GM12878 (cell line): ENCODE measurements around the gene SPATA6. TPM values are rescaled to one million over a fixed set of nuclear protein-coding genes. Genes with fewer than 3 reads are reported as not detected.

Source experiments
- ATAC-seq: fragments of 200-7000 bp; cut with Tn5 transposase; 3 replicates; pipeline ENCODE4 v1.9.1; 2020; ENCODE audit warnings: mild to moderate bottlenecking, moderate library complexity
- BruUV-seq: library from RNA; stranded (reverse); fragments of 400-500 nt; replicated peaks from 2 replicates; lab custom pipeline; 2021; lab: Mats Ljungman, UMichigan
- CTCF ChIA-PET: fragments of 300-600 bp; sonication (Branson Sonifier 250); formaldehyde crosslinking; extraction: SDS; loops from one replicate; lab custom pipeline; 2021; ENCODE audit warnings: inconsistent platforms; lab: Yijun Ruan, JAX
- POLR2A ChIA-PET: fragments of 350-600 bp; formaldehyde crosslinking; extraction: SDS; loops from one replicate; lab custom pipeline; 2021; ENCODE audit warnings: inconsistent platforms; lab: Charles Lee
- RAD21 ChIA-PET: fragments of 300-600 bp; sonication (Branson Sonifier 250); formaldehyde crosslinking; loops from one replicate; lab custom pipeline; 2023; ENCODE audit warnings: antibody characterized with exemption; ENCODE audit not compliant: unreplicated experiment; lab: Charles Lee
- SMC1A ChIA-PET: fragments of 300-600 bp; sonication (Branson Sonifier 250); formaldehyde crosslinking; loops from one replicate; lab custom pipeline; 2023; ENCODE audit not compliant: unreplicated experiment, uncharacterized antibody; lab: Charles Lee
- DNase-seq: peaks from one replicate; pipeline ENCODE4 v3.0.0-alpha.2; 2011; ENCODE audit warnings: low read depth, low spot score
- FAIRE-seq: peaks from 3 replicates; lab custom pipeline; 2011; peaks lifted over from hg19 to GRCh38; lab: Jason Lieb, UNC
- H2AFZ ChIP-seq: 2 replicates; pipeline ENCODE4 v1.6.0; 2011; ENCODE audit warnings: low read depth, low read length, control low read depth; ENCODE audit not compliant: control insufficient read depth
- H3K27ac ChIP-seq: 2 replicates; pipeline ENCODE4 v1.5.1; 2011; ENCODE audit warnings: control low read depth; ENCODE audit not compliant: control insufficient read depth, insufficient read depth
- H3K27me3 ChIP-seq, 2 experiments: replicated peaks in 1 of 2; 2 replicates each; pipeline versions ENCODE4 v1.6.0 to v1.6.1; 2011; ENCODE audit warnings: low read length in 1 of 2; ENCODE audit not compliant: control insufficient read depth in 2 of 2, insufficient read depth in 2 of 2
- H3K36me3 ChIP-seq, 2 experiments: 2 replicates each; pipeline ENCODE4 v1.5.1; 2011; ENCODE audit warnings: low read length in 1 of 2; ENCODE audit not compliant: control insufficient read depth in 2 of 2, insufficient read depth in 2 of 2
- H3K4me1 ChIP-seq: 2 replicates; pipeline ENCODE4 v1.6.1; 2011; ENCODE audit warnings: mild to moderate bottlenecking, low read length, moderate library complexity, mixed read lengths; ENCODE audit not compliant: control insufficient read depth, insufficient read depth
- H3K4me2 ChIP-seq: 2 replicates; pipeline ENCODE4 v1.6.0; 2011; ENCODE audit warnings: control low read depth; ENCODE audit not compliant: control insufficient read depth, insufficient read depth
- H3K4me3 ChIP-seq: fragments of 200-600 bp; sonication (generic); 2 replicates; pipeline ENCODE4 v1.5.1; 2016
- H3K79me2 ChIP-seq: 2 replicates; pipeline ENCODE4 v1.6.0; 2011; ENCODE audit warnings: low read length; ENCODE audit not compliant: control insufficient read depth, insufficient read depth
- H3K9ac ChIP-seq: 2 replicates; pipeline ENCODE4 v1.8.0; 2011; ENCODE audit warnings: low read length, control low read depth, mixed read lengths; ENCODE audit not compliant: control insufficient read depth, insufficient read depth
- H3K9me3 ChIP-seq: replicated peaks from 3 replicates; pipeline ENCODE4 v1.5.1; 2011; ENCODE audit warnings: mild to moderate bottlenecking, low read length; ENCODE audit not compliant: control insufficient read depth, insufficient read depth
- H4K20me1 ChIP-seq: 2 replicates; pipeline ENCODE4 v1.6.0; 2011; ENCODE audit not compliant: control insufficient read depth, insufficient read depth
- BRCA1 ChIP-seq: IDR thresholded peaks from 2 replicates; pipeline ENCODE4 v1.6.1; 2011; ENCODE audit warnings: low read depth, low read length, improper control_type of control experiment
- CBX5 ChIP-seq: sonication (generic); IDR thresholded peaks from 2 replicates; pipeline ENCODE4 v1.6.1; 2016; ENCODE audit warnings: low read depth, moderate library complexity, mild to moderate bottlenecking, inconsistent platforms
- IRF3 ChIP-seq: fragments of 450-650 bp; IDR thresholded peaks from 2 replicates; pipeline ENCODE4 v1.6.1; 2014; ENCODE audit warnings: mild to moderate bottlenecking
- MYB ChIP-seq: fragments of 150-350 bp; IDR thresholded peaks from 2 replicates; pipeline ENCODE4 v1.6.1; 2014; ENCODE audit warnings: mild to moderate bottlenecking, low read depth, low read length, borderline replicate concordance
- NR2C1 ChIP-seq: fragments of 450-650 bp; IDR thresholded peaks from 2 replicates; pipeline ENCODE4 v1.6.1; 2017; ENCODE audit warnings: antibody characterized with exemption, mild to moderate bottlenecking, moderate library complexity
- RB1 ChIP-seq: fragments of 450-650 bp; formaldehyde crosslinking; IDR thresholded peaks from 2 replicates; pipeline ENCODE4 v1.6.1; 2017; ENCODE audit warnings: mild to moderate bottlenecking, borderline replicate concordance
- SIX5 ChIP-seq: IDR thresholded peaks from 2 replicates; pipeline ENCODE4 v1.6.1; 2011; ENCODE audit warnings: mild to moderate bottlenecking, low read depth, low read length, moderate library complexity; ENCODE audit not compliant: severe bottlenecking
- ZBTB11 ChIP-seq: fragments of 450-650 bp; formaldehyde crosslinking; IDR thresholded peaks from 2 replicates; pipeline ENCODE4 v1.5.0; 2022; ENCODE audit warnings: mild to moderate bottlenecking, missing genetic modification characterization
- ZNF24 ChIP-seq: fragments of 450-650 bp; IDR thresholded peaks from 2 replicates; pipeline ENCODE4 v1.6.1; 2017; ENCODE audit warnings: antibody characterized with exemption, mild to moderate bottlenecking
- WGBS: methylation state at CpG from one replicate; pipeline ENCODE4 v1.1.6; 2016; ENCODE audit warnings: low lambda C conversion rate; ENCODE audit not compliant: insufficient replicate concordance, insufficient coverage; ENCODE audit errors: missing lambda C conversion rate; 5-methylcytosine and 5-hydroxymethylcytosine counted together
- in situ Hi-C: fragments of 300-500 bp; cut with MboI; formaldehyde crosslinking; loops from 9 replicates; pipeline ENCODE4 v1.14.3; 2018; ENCODE audit warnings: mixed read lengths
- intact Hi-C: fragments of 100-400 bp; cut with micrococcal nuclease; formaldehyde crosslinking; loops from one replicate; pipeline ENCODE4 v1.14.2; 2022; ENCODE audit not compliant: unreplicated experiment
- polyA plus RNA-seq, 11 experiments: library from polyadenylated mRNA; depleted of rRNA in 4 of 11; unstranded in 6 of 11; stranded (reverse) in 5 of 11; fragments of >200 nt; fragmentation: Nextera tagmentation in 4 of 11; fragmentation: Illumina TruSeq in 1 of 11; extraction: Ambion mirVana in 4 of 11; extraction: Trizol in 1 of 11; gene quantifications; 1 replicate in 1 of 11; 2 replicates in 10 of 11; pipeline versions ENCODE4 v1.2.1 to v1.2.3, GENCODE V29; 2011 to 2016; ENCODE audit warnings: inconsistent platforms in 2 of 11, missing spikeins in 2 of 11, low read depth in 1 of 11
- total RNA-seq, 4 experiments: library from RNA; depleted of rRNA in 3 of 4; stranded (reverse); fragments of >200 nt in 3 of 4; fragmentation: Illumina TruSeq in 1 of 4; extraction: Trizol in 1 of 4; gene quantifications; 2 replicates each; pipeline versions ENCODE4 v1.2.1 to v1.2.3, GENCODE V29; 2013 to 2021

Gene SPATA6
- total and polyA plus RNA-seq, 10 of the 15 experiments (the other 5 are each of a cell fraction or from before 2014, with no cell fraction given), result 0.29 TPM; not detected in 9

GRCh38 chr1:48263041-48263440 is 209.0 kb downstream of the SPATA6 start:
- Histone ChIP-seq H2AFZ (no peak overlapping the region), H3K9ac (no peak overlapping the region), H3K27me3 (no peaks in the 10 kb centered on the region), H3K36me3 (no peaks in the 10 kb centered on the region), H3K27ac (no peak overlapping the region), H4K20me1 (no peaks in the 10 kb centered on the region), H3K4me1 (no peaks in the 10 kb centered on the region), H3K4me3 (no peak overlapping the region), H3K79me2 (no peaks in the 10 kb centered on the region), H3K9me3 (no peaks in the 10 kb centered on the region), H3K4me2 (no peak overlapping the region)
- intact Hi-C loops (no loop called here), in situ Hi-C loops (no loop called here)
- 0% methylated on average over 1 of the region's 1 CpG for WGBS
- FAIRE-seq (no peak), DNase-seq (no peak), ATAC-seq (no peak)
- ChIA-PET RAD21 (no interaction called here), CTCF (no interaction called here), POLR2A (no interaction called here), SMC1A (no interaction called here)
- no TSS peak for BruUV-seq
- TF ChIP-seq CBX5 (no peak), SIX5 (no peak), RB1 (no peak)

GRCh38 chr1:48261881-48262400 is 210.1 kb downstream of the SPATA6 start:
- Histone ChIP-seq H3K9me3 (no peaks in the 10 kb centered on the region), H2AFZ (no peak overlapping the region), H3K4me3 (no peak overlapping the region), H4K20me1 (no peaks in the 10 kb centered on the region), H3K36me3 (no peaks in the 10 kb centered on the region), H3K4me1 (no peaks in the 10 kb centered on the region), H3K79me2 (no peaks in the 10 kb centered on the region), H3K9ac (no peak overlapping the region), H3K4me2 (no peak overlapping the region), H3K27me3 (no peaks in the 10 kb centered on the region), H3K27ac (no peak overlapping the region)
- ChIA-PET POLR2A (no interaction called here), CTCF (no interaction called here), SMC1A (no interaction called here), RAD21 (no interaction called here)
- no peak for FAIRE-seq
- BruUV-seq, result no TSS peak
- in situ Hi-C loops, result no loop called here
- intact Hi-C loops, result no loop called here
- no peak for ATAC-seq
- DNase-seq, result no peak
- no peak for TF ChIP-seq BRCA1
- TF ChIP-seq MYB, result no peak
- no peak for TF ChIP-seq NR2C1
- TF ChIP-seq CBX5, result no peak
- no peak for TF ChIP-seq ZBTB11
- TF ChIP-seq ZNF24, result no peak
- TF ChIP-seq IRF3, result no peak
